Measurements from ENCODE around the gene CPNE9. TPM values are rescaled to one million over a fixed set of nuclear protein-coding genes. Genes with fewer than 3 reads are reported as not detected.
A peak's percentile ranks its signal among the peaks of the same experiment; 100 is the strongest.

Gene CPNE9
- total RNA-seq, 1 donor from 2014 or later: not detected

GRCh38 chr3:9712415-9712814 lies 8.8 kb downstream of the CPNE9 start:
- no peak overlapping the region for H3K4me3 ChIP-seq (ENCODE audit: low read depth, low read length)
- DNase-seq (ENCODE audit: low read depth): no peak
- H3K36me3 ChIP-seq (ENCODE audit: control insufficient read depth, insufficient read depth, low read length): no peaks in the 10 kb centered on the region
- no peak for TF ChIP-seq CTCF (IDR thresholded peaks at IDR 0.05; ENCODE audit: insufficient read depth, low read length, poor library complexity, severe bottlenecking)
- peaks cover 2% of the 10 kb centered on the region for H3K27me3 ChIP-seq (ENCODE audit: control insufficient read depth, insufficient read depth, low read length)

- H3K27me3 ChIP-seq (ENCODE audit: control insufficient read depth, insufficient read depth, low read length): peaks cover 4% of the 10 kb centered on the region
- no peaks in the 10 kb centered on the region for H3K36me3 ChIP-seq (ENCODE audit: control insufficient read depth, insufficient read depth, low read length)
- H3K4me3 ChIP-seq (ENCODE audit: low read depth, low read length): no peak overlapping the region
- no peak for DNase-seq (ENCODE audit: low read depth)
- TF ChIP-seq CTCF (IDR thresholded peaks at IDR 0.05; ENCODE audit: insufficient read depth, low read length, poor library complexity, severe bottlenecking): no peak
These were observed 9.5 kb downstream of the CPNE9 start for GRCh38 chr3:9713142-9713541.

GRCh38 chr3:9715136-9715535 lies 11.5 kb downstream of the CPNE9 start:
- Histone ChIP-seq H3K36me3 (ENCODE audit: control insufficient read depth, insufficient read depth, low read length) (no peaks in the 10 kb centered on the region), H3K27me3 (ENCODE audit: control insufficient read depth, insufficient read depth, low read length) (peaks cover 6% of the 10 kb centered on the region), H3K4me3 (ENCODE audit: low read depth, low read length) (no peak overlapping the region)
- no peak for DNase-seq (ENCODE audit: low read depth)
- no peak for TF ChIP-seq CTCF (IDR thresholded peaks at IDR 0.05; ENCODE audit: insufficient read depth, low read length, poor library complexity, severe bottlenecking)

GRCh38 chr3:9715764-9716437 lies 12.3 kb downstream of the CPNE9 start:
- no peaks in the 10 kb centered on the region for H3K36me3 ChIP-seq (ENCODE audit: control insufficient read depth, insufficient read depth, low read length)

GRCh38 chr3:9716801-9717555 lies 13.3 kb downstream of the CPNE9 start:
- TF ChIP-seq CTCF (IDR thresholded peaks at IDR 0.05; ENCODE audit: insufficient read depth, low read length, poor library complexity, severe bottlenecking): no peak
- Histone ChIP-seq H3K27me3 (ENCODE audit: control insufficient read depth, insufficient read depth, low read length) (peaks cover 8% of the 10 kb centered on the region), H3K4me3 (ENCODE audit: low read depth, low read length) (no peak overlapping the region), H3K36me3 (ENCODE audit: control insufficient read depth, insufficient read depth, low read length) (no peaks in the 10 kb centered on the region)
- no peak for DNase-seq (ENCODE audit: low read depth)

More at GRCh38 chr3:9715764-9716437, 12.3 kb downstream of the CPNE9 start:
- TF ChIP-seq CTCF (IDR thresholded peaks at IDR 0.05; ENCODE audit: insufficient read depth, low read length, poor library complexity, severe bottlenecking): peak; percentile 75
- peaks cover 6% of the 10 kb centered on the region for H3K27me3 ChIP-seq (ENCODE audit: control insufficient read depth, insufficient read depth, low read length)
- peak; percentile 38 for DNase-seq (ENCODE audit: low read depth)
- no peak overlapping the region for H3K4me3 ChIP-seq (ENCODE audit: low read depth, low read length)

Data from kidney epithelial cell (primary cell).